Skeletal muscle tissue (tissue), 4 donors: ENCODE data around the gene CEACAM21. TPM values are rescaled to one million over a fixed set of nuclear protein-coding genes. Genes with fewer than 3 reads are reported as not detected.
A peak's percentile ranks its signal among the peaks of the same experiment; 100 is the strongest.

ENCODE experiments used
- H3K27ac ChIP-seq: one replicate; pipeline ENCODE4 v1.7.0; 2013; ENCODE audit warnings: mild to moderate bottlenecking, low read depth, low read length, inconsistent platforms
- H3K27me3 ChIP-seq, 3 donors: one replicate each; pipeline ENCODE4 v1.7.0; 2013; ENCODE audit warnings: low read length in 3 of 3; ENCODE audit not compliant: control insufficient read depth in 3 of 3, insufficient read depth in 3 of 3
- H3K36me3 ChIP-seq, 3 donors: one replicate each; pipeline ENCODE4 v1.7.0; 2013; ENCODE audit warnings: low read length in 3 of 3; ENCODE audit not compliant: control insufficient read depth in 3 of 3, insufficient read depth in 3 of 3
- H3K4me1 ChIP-seq, 3 donors: one replicate each; pipeline ENCODE4 v1.7.0; 2013; ENCODE audit warnings: low read length in 3 of 3, mild to moderate bottlenecking in 3 of 3; ENCODE audit not compliant: control insufficient read depth in 3 of 3, insufficient read depth in 3 of 3
- H3K4me3 ChIP-seq, 3 donors: one replicate each; pipeline ENCODE4 v1.7.0; 2013; ENCODE audit warnings: low read length in 3 of 3
- H3K9ac ChIP-seq, 3 donors: one replicate each; pipeline ENCODE4 v1.7.0; 2013; ENCODE audit warnings: low read length in 3 of 3, mild to moderate bottlenecking in 3 of 3, moderate library complexity in 2 of 3, low read depth in 1 of 3
- H3K9me3 ChIP-seq, 3 donors: one replicate each; pipeline ENCODE4 v1.7.0; 2013; ENCODE audit warnings: low read length in 3 of 3; ENCODE audit not compliant: control insufficient read depth in 3 of 3
- total RNA-seq: library from RNA; depleted of rRNA; stranded (reverse); fragments of >200 nt; gene quantifications from one replicate; pipeline ENCODE4 v1.2.3, GENCODE V29; 2014
- donor health status: Osteomylitis.

The CEACAM21 gene
- total RNA-seq, 1 donor from 2014 or later: 1.6 TPM

- Histone ChIP-seq H3K4me3 (no peak overlapping the region), H3K4me1 (peaks cover 12 to 13% (median 13%) of the 10 kb centered on the region in 3 donors), H3K9ac (no peak overlapping the region), H3K27ac (no peak overlapping the region), H3K9me3 (no peaks in the 10 kb centered on the region), H3K27me3 (peaks cover 3 to 12% (median 4%) of the 10 kb centered on the region in 3 donors), H3K36me3 (no peaks in the 10 kb centered on the region)
Measured at GRCh38 chr19:41548047-41548446, 27.9 kb upstream of the CEACAM21 start.

- Histone ChIP-seq H3K4me3 (peak overlapping the region in 1 of 3 donors; percentile 25), H3K36me3 (no peaks in the 10 kb centered on the region), H3K4me1 (peaks cover 12 to 13% (median 13%) of the 10 kb centered on the region in 3 donors), H3K9me3 (no peaks in the 10 kb centered on the region), H3K27ac (peak overlapping the region; percentile 48), H3K27me3 (peaks cover 3 to 12% (median 4%) of the 10 kb centered on the region in 3 donors), H3K9ac (no peak overlapping the region)
Measured at GRCh38 chr19:41548954-41549688, 26.8 kb upstream of the CEACAM21 start.

- H3K9me3 ChIP-seq: no peaks in the 10 kb centered on the region
- peak overlapping the region; percentile 48 for H3K27ac ChIP-seq
- peaks cover 12 to 13% (median 13%) of the 10 kb centered on the region in 3 donors for H3K4me1 ChIP-seq
- peak overlapping the region in 1 of 3 donors; percentile 25 for H3K4me3 ChIP-seq
- H3K9ac ChIP-seq: no peak overlapping the region
- peaks cover 3 to 12% (median 4%) of the 10 kb centered on the region in 3 donors for H3K27me3 ChIP-seq
- H3K36me3 ChIP-seq: no peaks in the 10 kb centered on the region
Measured at GRCh38 chr19:41549884-41550283, 26.1 kb upstream of the CEACAM21 start.

- Histone ChIP-seq H3K9ac (no peak overlapping the region), H3K4me1 (peaks cover 5 to 8% (median 7%) of the 10 kb centered on the region in 3 donors), H3K9me3 (no peaks in the 10 kb centered on the region), H3K36me3 (no peaks in the 10 kb centered on the region), H3K27ac (no peak overlapping the region), H3K4me3 (no peak overlapping the region), H3K27me3 (peaks cover 2 to 9% (median 2%) of the 10 kb centered on the region in 3 donors)
Measured at GRCh38 chr19:41551212-41551610, 24.8 kb upstream of the CEACAM21 start.

- Histone ChIP-seq H3K27ac (no peak overlapping the region), H3K4me3 (no peak overlapping the region), H3K4me1 (peaks cover 0 to 7% (median 2%) of the 10 kb centered on the region in 3 donors), H3K36me3 (no peaks in the 10 kb centered on the region), H3K27me3 (peaks cover 0 to 4% (median 0%) of the 10 kb centered on the region in 3 donors), H3K9ac (no peak overlapping the region), H3K9me3 (no peaks in the 10 kb centered on the region)
Measured at GRCh38 chr19:41551711-41552110, 24.3 kb upstream of the CEACAM21 start.

GRCh38 chr19:41552558-41552957 lies 23.4 kb upstream of the CEACAM21 start:
- Histone ChIP-seq H3K9me3 (no peaks in the 10 kb centered on the region), H3K4me3 (no peak overlapping the region), H3K36me3 (no peaks in the 10 kb centered on the region), H3K9ac (no peak overlapping the region), H3K4me1 (peaks cover 0 to 7% (median 2%) of the 10 kb centered on the region in 3 donors), H3K27ac (no peak overlapping the region), H3K27me3 (peaks cover 0 to 4% (median 0%) of the 10 kb centered on the region in 3 donors)

- no peaks in the 10 kb centered on the region for H3K36me3 ChIP-seq
- no peak overlapping the region for H3K9ac ChIP-seq
- no peaks in the 10 kb centered on the region for H3K9me3 ChIP-seq
- no peak overlapping the region for H3K27ac ChIP-seq
- no peak overlapping the region for H3K4me3 ChIP-seq
- H3K4me1 ChIP-seq: peaks cover 0 to 5% (median 2%) of the 10 kb centered on the region in 3 donors
- H3K27me3 ChIP-seq: peaks cover 0 to 4% (median 0%) of the 10 kb centered on the region in 3 donors
Measured at GRCh38 chr19:41553804-41554203, 22.2 kb upstream of the CEACAM21 start.

GRCh38 chr19:41554907-41555306 lies 21.1 kb upstream of the CEACAM21 start:
- no peak overlapping the region for H3K4me3 ChIP-seq
- no peak overlapping the region for H3K27ac ChIP-seq
- H3K27me3 ChIP-seq: peaks cover 0 to 7% (median 0%) of the 10 kb centered on the region in 3 donors
- peaks cover 0 to 4% (median 2%) of the 10 kb centered on the region in 3 donors for H3K4me1 ChIP-seq
- no peaks in the 10 kb centered on the region for H3K36me3 ChIP-seq
- no peaks in the 10 kb centered on the region for H3K9me3 ChIP-seq
- H3K9ac ChIP-seq: no peak overlapping the region

- H3K27me3 ChIP-seq: peaks cover 0 to 10% (median 0%) of the 10 kb centered on the region in 3 donors
- no peak overlapping the region for H3K27ac ChIP-seq
- no peaks in the 10 kb centered on the region for H3K9me3 ChIP-seq
- no peaks in the 10 kb centered on the region for H3K36me3 ChIP-seq
- H3K4me1 ChIP-seq: peaks cover 0 to 4% (median 2%) of the 10 kb centered on the region in 3 donors
- no peak overlapping the region for H3K9ac ChIP-seq
- no peak overlapping the region for H3K4me3 ChIP-seq
Measured at GRCh38 chr19:41555748-41556147, 20.2 kb upstream of the CEACAM21 start.

GRCh38 chr19:41563854-41564514 lies 12.0 kb upstream of the CEACAM21 start:
- peaks cover 0 to 5% (median 4%) of the 10 kb centered on the region in 3 donors for H3K4me1 ChIP-seq

More at GRCh38 chr19:41563854-41564514, 12.0 kb upstream of the CEACAM21 start:
- Histone ChIP-seq H3K4me3 (peak overlapping the region in 1 of 3 donors; percentile 9), H3K27ac (no peak overlapping the region), H3K27me3 (peaks cover 17 to 41% (median 21%) of the 10 kb centered on the region in 3 donors), H3K9me3 (no peaks in the 10 kb centered on the region), H3K9ac (no peak overlapping the region), H3K36me3 (no peaks in the 10 kb centered on the region)
